GM23338 (cell line): ENCODE measurements around the gene RHCG. TPM values are rescaled to one million over a fixed set of nuclear protein-coding genes. Genes with fewer than 3 reads are reported as not detected.

Experiments used
- ATAC-seq: fragments of 200-7000 bp; cut with Tn5 transposase; 3 replicates; pipeline ENCODE4 v1.9.1; 2020
- DNase-seq: peaks from one replicate; pipeline ENCODE4 v3.0.0-alpha.2; 2015; ENCODE audit warnings: low spot score
- H2AFZ ChIP-seq: fragments of 200-600 bp; sonication (generic); 2 replicates; pipeline ENCODE4 v1.8.0; 2016; ENCODE audit warnings: antibody characterized with exemption, mild to moderate bottlenecking, moderate library complexity
- H3F3A ChIP-seq: fragments of 200-600 bp; sonication (generic); replicated peaks from 2 replicates; pipeline ENCODE4 v1.8.0; 2017; ENCODE audit warnings: antibody characterized with exemption, mixed run types, low read depth
- H3K27ac ChIP-seq: fragments of 200-600 bp; sonication (generic); 2 replicates; pipeline ENCODE4 v1.6.1; 2016; ENCODE audit warnings: low read depth
- H3K27me3 ChIP-seq: fragments of 200-600 bp; sonication (generic); 2 replicates; pipeline ENCODE4 v1.8.0; 2016; ENCODE audit warnings: mild to moderate bottlenecking, mixed run types, moderate library complexity; ENCODE audit not compliant: insufficient read depth
- H3K36me3 ChIP-seq: fragments of 200-600 bp; sonication (generic); 2 replicates; pipeline ENCODE4 v1.8.0; 2016; ENCODE audit warnings: mild to moderate bottlenecking; ENCODE audit not compliant: insufficient read depth
- H3K4me1 ChIP-seq: fragments of 200-600 bp; sonication (generic); 2 replicates; pipeline ENCODE4 v1.8.0; 2016; ENCODE audit warnings: mild to moderate bottlenecking, moderate library complexity; ENCODE audit not compliant: insufficient read depth
- H3K4me2 ChIP-seq: fragments of 200-600 bp; sonication (generic); 2 replicates; pipeline ENCODE4 v1.7.1; 2017; ENCODE audit warnings: mixed run types
- H3K4me3 ChIP-seq: fragments of 200-600 bp; sonication (generic); 2 replicates; pipeline ENCODE4 v1.6.1; 2016; ENCODE audit warnings: mixed run types
- H3K79me2 ChIP-seq: fragments of 200-600 bp; sonication (generic); replicated peaks from 2 replicates; pipeline ENCODE4 v1.8.0; 2017; ENCODE audit warnings: mild to moderate bottlenecking; ENCODE audit not compliant: insufficient read depth
- H3K9me2 ChIP-seq: fragments of 200-600 bp; sonication (generic); 2 replicates; pipeline ENCODE4 v1.8.0; 2017; ENCODE audit not compliant: insufficient read depth
- H4K20me1 ChIP-seq: fragments of 200-600 bp; sonication (generic); replicated peaks from 2 replicates; pipeline ENCODE4 v1.8.0; 2017; ENCODE audit warnings: mild to moderate bottlenecking; ENCODE audit not compliant: insufficient read depth
- H3K27ac Mint-ChIP-seq: 2 replicates; pipeline ENCODE4 v1.8.0; 2020; ENCODE audit warnings: inconsistent platforms, mild to moderate bottlenecking, moderate library complexity, mixed read lengths
- H3K27me3 Mint-ChIP-seq: 3 replicates; pipeline ENCODE4 v1.8.0; 2022; ENCODE audit warnings: low read depth, mild to moderate bottlenecking, moderate library complexity, mixed read lengths, inconsistent platforms; ENCODE audit not compliant: insufficient read depth, poor library complexity
- H3K36me3 Mint-ChIP-seq: 3 replicates; pipeline ENCODE4 v1.8.0; 2021; ENCODE audit warnings: low read depth, mild to moderate bottlenecking, inconsistent platforms, moderate library complexity, mixed read lengths
- H3K4me1 Mint-ChIP-seq: 3 replicates; pipeline ENCODE4 v1.8.0; 2020; ENCODE audit warnings: mild to moderate bottlenecking, inconsistent platforms, mixed read lengths
- H3K4me3 Mint-ChIP-seq: 3 replicates; pipeline ENCODE4 v1.8.0; 2021; ENCODE audit warnings: moderate library complexity, mild to moderate bottlenecking, inconsistent platforms, mixed read lengths
- H3K9me3 Mint-ChIP-seq: 3 replicates; pipeline ENCODE4 v1.8.0; 2020; ENCODE audit warnings: moderate library complexity, mild to moderate bottlenecking, inconsistent platforms, mixed read lengths
- CREB1 ChIP-seq: fragments of 250-450 bp; sonication (Bioruptor Pico); IDR thresholded peaks from 2 replicates; pipeline ENCODE4 v1.5.0; 2020; ENCODE audit warnings: low read depth, mild to moderate bottlenecking, moderate library complexity
- CTCF ChIP-seq, 2 experiments: fragments of 200-600 bp in 1 of 2; sonication (generic) in 1 of 2; conservative IDR thresholded peaks; 2 replicates each; pipeline versions ENCODE4 v1.5.1 to v1.6.1; 2016 to 2017; ENCODE audit warnings: antibody characterized with exemption in 2 of 2, low read depth in 2 of 2, mild to moderate bottlenecking in 2 of 2, moderate library complexity in 1 of 2
- ETS1 ChIP-seq: IDR thresholded peaks from 2 replicates; pipeline ENCODE4 v1.6.1; 2016; ENCODE audit warnings: antibody characterized with exemption
- EZH2 ChIP-seq: fragments of 200-600 bp; sonication (generic); IDR thresholded peaks from one replicate; pipeline ENCODE4 v1.8.0; 2017; ENCODE audit warnings: antibody characterized with exemption, mild to moderate bottlenecking, low read depth; ENCODE audit not compliant: unreplicated experiment
- EZH2phosphoT487 ChIP-seq: fragments of 200-600 bp; sonication (generic); IDR thresholded peaks from one replicate; pipeline ENCODE4 v1.8.1; 2018; ENCODE audit warnings: antibody characterized with exemption; ENCODE audit not compliant: unreplicated experiment
- JUNB ChIP-seq: IDR thresholded peaks from one replicate; pipeline ENCODE4 v1.6.1; 2016; ENCODE audit warnings: antibody characterized with exemption; ENCODE audit not compliant: unreplicated experiment
- NANOG ChIP-seq: IDR thresholded peaks from 2 replicates; pipeline ENCODE4 v1.6.1; 2016; ENCODE audit warnings: antibody characterized with exemption, borderline replicate concordance
- POLR2AphosphoS5 ChIP-seq: IDR thresholded peaks from 2 replicates; pipeline ENCODE4 v1.6.1; 2016; ENCODE audit warnings: antibody characterized with exemption, low read depth
- REST ChIP-seq: IDR thresholded peaks from one replicate; pipeline ENCODE4 v1.6.1; 2018; ENCODE audit warnings: antibody characterized with exemption; ENCODE audit not compliant: unreplicated experiment
- STAT1 ChIP-seq: IDR thresholded peaks from one replicate; pipeline ENCODE4 v1.6.1; 2016; ENCODE audit warnings: antibody characterized with exemption; ENCODE audit not compliant: unreplicated experiment
- ZNF114 ChIP-seq: fragments of 250-450 bp; sonication (Bioruptor Pico); IDR thresholded peaks from 2 replicates; pipeline ENCODE4 v1.5.0; 2020; ENCODE audit warnings: mild to moderate bottlenecking, moderate library complexity
- ZNF331 ChIP-seq: fragments of 250-450 bp; sonication (Bioruptor Pico); IDR thresholded peaks from 2 replicates; pipeline ENCODE4 v1.5.0; 2020; ENCODE audit warnings: low read depth, mild to moderate bottlenecking, moderate library complexity
- polyA plus RNA-seq: library from polyadenylated mRNA; unstranded; fragments of >200 nt; fragmentation: Nextera tagmentation; extraction: Ambion mirVana; gene quantifications from 2 replicates; pipeline ENCODE4 v1.2.1, GENCODE V29; 2016
- total RNA-seq: library from RNA; depleted of rRNA; stranded (reverse); fragments of >200 nt; shearing (Covaris generic); gene quantifications from 2 replicates; pipeline ENCODE4 v1.2.3, GENCODE V29; 2014

RHCG gene
- total and polyA plus RNA-seq, 2 experiments from 2014 or later = 0.21 to 0.63 TPM

DNA sequence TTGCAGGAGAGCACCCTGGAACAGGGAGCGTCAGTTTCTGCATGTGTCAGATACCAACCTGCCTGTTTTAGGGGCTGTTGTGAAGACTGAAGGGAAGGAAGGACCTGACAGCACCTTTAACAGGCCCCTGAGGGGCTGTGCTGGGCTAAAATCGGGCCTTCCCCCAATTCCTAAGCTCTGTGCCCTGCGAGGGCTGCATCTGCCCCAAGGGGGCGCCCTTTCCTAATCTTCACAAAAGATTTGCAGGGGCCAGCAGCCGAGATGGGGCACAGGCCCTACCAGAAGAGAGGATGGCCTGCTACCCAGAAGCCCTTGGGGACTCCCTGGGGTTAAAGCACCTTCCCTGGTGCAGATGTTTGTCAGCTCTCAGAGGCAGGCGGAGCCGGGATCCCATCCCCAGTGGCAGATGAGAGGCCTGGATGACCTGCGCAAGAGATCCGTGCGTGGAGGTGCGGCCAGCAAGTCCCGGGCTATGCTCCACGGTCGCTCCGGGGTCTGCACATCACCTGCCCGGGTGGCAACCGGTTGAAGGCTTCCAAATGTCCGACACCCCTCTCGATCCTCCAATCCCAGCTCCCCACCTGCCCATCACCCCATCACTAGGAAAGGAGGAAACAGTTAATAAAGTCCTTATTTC is 53.6 kb downstream of the RHCG start:
- no peak overlapping the region for H3K27ac Mint-ChIP-seq
- H3K27me3 Mint-ChIP-seq = peaks cover 12% of the 10 kb centered on the region
- ATAC-seq = peak; percentile 88
- 0 out of 2 replicates have a peak, but pooled peaks cover 3% of the 10 kb centered on the region for H3K27me3 ChIP-seq
- H3K36me3 ChIP-seq = no peaks in the 10 kb centered on the region
- no peak overlapping the region for H3K4me2 ChIP-seq
- H3K9me3 Mint-ChIP-seq = no peaks in the 10 kb centered on the region; the same call in 2 of the 3 replicates
- H3K79me2 ChIP-seq = no peaks in the 10 kb centered on the region
- no peaks in the 10 kb centered on the region for H3F3A ChIP-seq
- peak; percentile 94 for DNase-seq
- peaks cover 30% of the 10 kb centered on the region for H3K4me1 Mint-ChIP-seq
- no peaks in the 10 kb centered on the region for H3K36me3 Mint-ChIP-seq
- H3K9me2 ChIP-seq = no peaks in the 10 kb centered on the region
- H3K27ac ChIP-seq = no peak overlapping the region
- H3K4me3 Mint-ChIP-seq = no peak overlapping the region
- H2AFZ ChIP-seq = peak overlapping the region; percentile 69; the same call in 1 of the 2 replicates
- no peak for TF ChIP-seq JUNB
- peak; percentile 88 to 95 for TF ChIP-seq CTCF (conservative IDR thresholded peaks at IDR 0.05; ENCODE audit: low read depth in 2 of 2)
- no peak overlapping the region for H3K4me3 ChIP-seq
- H3K4me1 ChIP-seq = peaks cover 16% of the 10 kb centered on the region
- H4K20me1 ChIP-seq = no peaks in the 10 kb centered on the region

GRCh38 chr15:89442155-89442554 is 54.2 kb downstream of the RHCG start:
- Histone ChIP-seq H3F3A (no peaks in the 10 kb centered on the region), H3K79me2 (no peaks in the 10 kb centered on the region), H3K4me2 (no peak overlapping the region), H3K4me3 (no peak overlapping the region), H3K27me3 (0 out of 2 replicates have a peak, but pooled peaks cover 3% of the 10 kb centered on the region), H3K9me2 (no peaks in the 10 kb centered on the region), H3K27ac (no peak overlapping the region), H3K4me1 (peaks cover 16% of the 10 kb centered on the region), H2AFZ (no peak overlapping the region), H4K20me1 (no peaks in the 10 kb centered on the region), H3K36me3 (no peaks in the 10 kb centered on the region)
- Mint-ChIP-seq H3K4me3 (no peak overlapping the region), H3K27me3 (peaks cover 13% of the 10 kb centered on the region), H3K27ac (no peak overlapping the region), H3K9me3 (no peaks in the 10 kb centered on the region; the same call in 2 of the 3 replicates), H3K36me3 (no peaks in the 10 kb centered on the region), H3K4me1 (peaks cover 30% of the 10 kb centered on the region)
- DNase-seq = no peak
- no peak for ATAC-seq
- TF ChIP-seq REST = no peak
- no peak for TF ChIP-seq CTCF (conservative IDR thresholded peaks at IDR 0.05; ENCODE audit: low read depth in 2 of 2)
- TF ChIP-seq ZNF331 = no peak
- TF ChIP-seq NANOG = no peak
- TF ChIP-seq EZH2 = no peak
- TF ChIP-seq EZH2phosphoT487 = no peak
- TF ChIP-seq STAT1 = no peak
- TF ChIP-seq ETS1 = no peak
- TF ChIP-seq ZNF114 = no peak
- TF ChIP-seq POLR2AphosphoS5 = no peak
- no peak for TF ChIP-seq JUNB
- no peak for TF ChIP-seq CREB1 (CRISPR knock-in tag)
